Activated T-cell treated with anti-CD3 and anti-CD28 coated beads, Interleukin-2, amount 50 U/mL, for 72 hours (primary cell): ENCODE data around the gene IQGAP1. TPM values are rescaled to one million over a fixed set of nuclear protein-coding genes. Genes with fewer than 3 reads are reported as not detected.
"Not testable (repeated sequence)": the region's sequence is repeated elsewhere in the genome, so short reads cannot be mapped to it uniquely, and the experiment has no call there.

Experiments
- ATAC-seq, 2 donors: fragments of 150-1000 bp; cut with Tn5 transposase; replicated peaks in 1 of 2; 2 replicates each; pipeline ENCODE4 v1.10.0; 2021; ENCODE audit warnings: moderate library complexity in 2 of 2, mild to moderate bottlenecking in 1 of 2
- DNase-seq, 2 donors: peaks; one replicate each; pipeline ENCODE4 v3.0.0; 2021 to 2022; ENCODE audit warnings: mixed read lengths in 1 of 2
- H3K27ac Mint-ChIP-seq: one replicate; pipeline ENCODE4 v1.8.0; 2022; ENCODE audit warnings: mild to moderate bottlenecking, moderate library complexity, mixed read lengths
- H3K27me3 Mint-ChIP-seq: one replicate; pipeline ENCODE4 v1.8.0; 2022; ENCODE audit warnings: low read depth, mixed read lengths
- H3K36me3 Mint-ChIP-seq, 2 donors: one replicate each; pipeline ENCODE4 v1.8.0; 2022; ENCODE audit warnings: mixed read lengths in 2 of 2, mild to moderate bottlenecking in 1 of 2; ENCODE audit not compliant: insufficient read depth in 2 of 2
- H3K4me1 Mint-ChIP-seq: one replicate; pipeline ENCODE4 v1.8.0; 2022; ENCODE audit warnings: low read depth, mixed read lengths
- H3K4me3 Mint-ChIP-seq, 2 donors: one replicate each; pipeline ENCODE4 v1.8.0; 2022; ENCODE audit warnings: mild to moderate bottlenecking in 2 of 2, mixed read lengths in 2 of 2, moderate library complexity in 2 of 2
- H3K9me3 Mint-ChIP-seq, 2 donors: one replicate each; pipeline ENCODE4 v1.8.0; 2022; ENCODE audit warnings: mixed read lengths in 2 of 2
- total RNA-seq, 2 donors: library from RNA; stranded (reverse); gene quantifications; one replicate each; pipeline ENCODE4 v1.2.3, GENCODE V29; 2022

The IQGAP1 gene
- total RNA-seq, 2 donors from 2014 or later: 177 to 184 TPM

- no peak overlapping the region for H3K4me3 Mint-ChIP-seq
- peaks cover 12 to 58% of the 10 kb centered on the region in 2 donors for H3K36me3 Mint-ChIP-seq
- H3K4me1 Mint-ChIP-seq: peaks cover 12% of the 10 kb centered on the region
- DNase-seq (no peak), ATAC-seq (no peak)
- H3K9me3 Mint-ChIP-seq: no peaks in the 10 kb centered on the region
- peak overlapping the region; percentile 83 for H3K27ac Mint-ChIP-seq
- no peaks in the 10 kb centered on the region for H3K27me3 Mint-ChIP-seq
Measured at GRCh38 chr15:90493647-90494046, 105.6 kb downstream of the IQGAP1 start.

- DNase-seq (no peak), ATAC-seq (no peak)
- Mint-ChIP-seq H3K36me3 (peaks cover 15 to 62% of the 10 kb centered on the region in 2 donors), H3K27ac (no peak overlapping the region), H3K27me3 (no peaks in the 10 kb centered on the region), H3K4me1 (peaks cover 12% of the 10 kb centered on the region), H3K4me3 (no peak overlapping the region), H3K9me3 (no peaks in the 10 kb centered on the region)
Measured at GRCh38 chr15:90495067-90495466, 107.0 kb downstream of the IQGAP1 start.

DNA sequence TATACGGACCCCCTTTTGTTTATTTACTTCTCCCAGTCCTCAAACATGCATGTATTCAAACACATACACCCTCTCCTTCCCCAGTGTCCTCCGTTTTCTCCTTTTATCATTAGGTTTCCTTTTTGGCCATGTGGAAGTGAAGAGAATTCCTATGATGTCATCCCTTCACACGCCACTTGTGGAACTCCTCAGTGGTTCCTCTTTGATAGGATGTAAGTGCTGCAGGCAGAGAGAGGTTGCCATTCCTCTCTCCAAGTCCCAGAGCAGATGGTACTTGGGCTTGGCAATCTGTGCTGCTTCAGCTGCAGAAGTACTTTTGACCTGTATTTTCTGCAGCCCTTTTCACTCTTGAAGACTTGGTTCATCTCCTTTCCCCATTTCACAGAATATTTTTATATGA lies 108.7 kb downstream of the IQGAP1 start:
- Mint-ChIP-seq H3K4me3 (no peak overlapping the region), H3K4me1 (peaks cover 12% of the 10 kb centered on the region), H3K27me3 (no peaks in the 10 kb centered on the region), H3K27ac (no peak overlapping the region), H3K9me3 (no peaks in the 10 kb centered on the region), H3K36me3 (peaks cover 12 to 60% of the 10 kb centered on the region in 2 donors)
- DNase-seq (no peak), ATAC-seq (no peak)

- Mint-ChIP-seq H3K4me1 (peaks cover 12% of the 10 kb centered on the region), H3K9me3 (no peaks in the 10 kb centered on the region), H3K27ac (no peak overlapping the region), H3K4me3 (no peak overlapping the region), H3K27me3 (no peaks in the 10 kb centered on the region), H3K36me3 (peaks cover 12 to 57% of the 10 kb centered on the region in 2 donors)
- DNase-seq (no peak), ATAC-seq (no peak)
Measured at GRCh38 chr15:90497376-90497775, 109.3 kb downstream of the IQGAP1 start.

- DNase-seq (no peak), ATAC-seq (no peak)
- no peak overlapping the region for H3K27ac Mint-ChIP-seq
- H3K4me1 Mint-ChIP-seq: peaks cover 12% of the 10 kb centered on the region
- H3K4me3 Mint-ChIP-seq: no peak overlapping the region
- H3K27me3 Mint-ChIP-seq: no peaks in the 10 kb centered on the region
- H3K36me3 Mint-ChIP-seq: peaks cover 12 to 54% of the 10 kb centered on the region in 2 donors
- no peaks in the 10 kb centered on the region for H3K9me3 Mint-ChIP-seq
Measured at GRCh38 chr15:90497912-90498311, 109.9 kb downstream of the IQGAP1 start.

GRCh38 chr15:90500171-90500570 lies 112.1 kb downstream of the IQGAP1 start:
- H3K36me3 Mint-ChIP-seq: peaks cover 8 to 39% of the 10 kb centered on the region in 2 donors
- ATAC-seq: no peak

GRCh38 chr15:90501898-90502297 lies 113.9 kb downstream of the IQGAP1 start:
- peaks cover 7 to 25% of the 10 kb centered on the region in 2 donors for H3K36me3 Mint-ChIP-seq
- H3K4me1 Mint-ChIP-seq: no peaks in the 10 kb centered on the region
- no peak overlapping the region for H3K4me3 Mint-ChIP-seq
- no peaks in the 10 kb centered on the region for H3K27me3 Mint-ChIP-seq
- no peaks in the 10 kb centered on the region for H3K9me3 Mint-ChIP-seq
- H3K27ac Mint-ChIP-seq: no peak overlapping the region
- no peak for ATAC-seq
- no peak for DNase-seq

More at GRCh38 chr15:90500171-90500570, 112.1 kb downstream of the IQGAP1 start:
- Mint-ChIP-seq H3K27ac (peak overlapping the region; percentile 29), H3K27me3 (no peaks in the 10 kb centered on the region), H3K4me1 (no peaks in the 10 kb centered on the region), H3K9me3 (no peaks in the 10 kb centered on the region), H3K4me3 (no peak overlapping the region)
- DNase-seq: no peak

GRCh38 chr15:90510781-90511180 lies 122.7 kb downstream of the IQGAP1 start:
- peak overlapping the region; percentile 55 to 72 for H3K4me3 Mint-ChIP-seq
- not testable (repeated sequence) for H3K36me3 Mint-ChIP-seq, H3K27ac Mint-ChIP-seq, DNase-seq, H3K4me1 Mint-ChIP-seq, ATAC-seq, H3K27me3 Mint-ChIP-seq, H3K9me3 Mint-ChIP-seq

GRCh38 chr15:90511211-90511618 lies 123.2 kb downstream of the IQGAP1 start:
- not testable (repeated sequence) for H3K4me1 Mint-ChIP-seq, H3K36me3 Mint-ChIP-seq, H3K27me3 Mint-ChIP-seq, H3K9me3 Mint-ChIP-seq
- Mint-ChIP-seq H3K4me3 (peak overlapping the region; percentile 55 to 72), H3K27ac (peak overlapping the region; percentile 42)
- ATAC-seq (peak; percentile 26 to 27), DNase-seq (peak; percentile 8 to 10)

- DNase-seq (no peak), ATAC-seq (no peak)
- Mint-ChIP-seq H3K27ac (no peak overlapping the region), H3K27me3 (no peaks in the 10 kb centered on the region), H3K9me3 (no peaks in the 10 kb centered on the region), H3K36me3 (peaks cover 0 to 2% of the 10 kb centered on the region in 2 donors), H3K4me1 (peaks cover 9% of the 10 kb centered on the region), H3K4me3 (no peak overlapping the region)
Measured at GRCh38 chr15:90512276-90512675, 124.2 kb downstream of the IQGAP1 start.

DNA sequence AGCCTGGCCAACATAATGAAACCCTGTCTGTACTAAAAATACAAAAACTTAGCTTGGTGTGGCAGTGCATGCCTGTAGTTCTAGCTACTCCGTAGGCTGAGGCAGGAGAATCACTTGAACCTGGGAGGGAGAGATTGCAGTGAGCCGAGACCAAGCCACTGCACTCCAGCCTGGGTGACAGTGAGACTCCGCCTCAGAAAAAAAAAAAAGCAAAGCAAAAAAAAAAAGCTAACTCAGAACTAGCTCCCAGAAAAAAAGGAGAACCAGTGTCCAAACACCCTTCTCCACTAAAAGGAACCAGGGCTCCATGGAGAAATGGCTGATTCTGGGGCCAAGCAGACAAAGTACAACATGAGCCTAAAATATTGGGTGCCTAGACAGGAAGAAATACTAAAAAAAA lies 124.9 kb downstream of the IQGAP1 start:
- ATAC-seq (no peak), DNase-seq (no peak)
- peaks cover 9% of the 10 kb centered on the region for H3K4me1 Mint-ChIP-seq
- H3K27ac Mint-ChIP-seq: no peak overlapping the region
- H3K4me3 Mint-ChIP-seq: no peak overlapping the region
- H3K27me3 Mint-ChIP-seq: no peaks in the 10 kb centered on the region
- H3K36me3 Mint-ChIP-seq: peaks cover 0 to 2% of the 10 kb centered on the region in 2 donors
- no peaks in the 10 kb centered on the region for H3K9me3 Mint-ChIP-seq

GRCh38 chr15:90513448-90513847 lies 125.4 kb downstream of the IQGAP1 start:
- H3K4me1 Mint-ChIP-seq: peaks cover 9% of the 10 kb centered on the region
- peaks cover 0 to 2% of the 10 kb centered on the region in 2 donors for H3K36me3 Mint-ChIP-seq
- ATAC-seq (no peak), DNase-seq (no peak)
- no peak overlapping the region for H3K4me3 Mint-ChIP-seq
- no peak overlapping the region for H3K27ac Mint-ChIP-seq
- H3K9me3 Mint-ChIP-seq: no peaks in the 10 kb centered on the region
- H3K27me3 Mint-ChIP-seq: no peaks in the 10 kb centered on the region

DNA sequence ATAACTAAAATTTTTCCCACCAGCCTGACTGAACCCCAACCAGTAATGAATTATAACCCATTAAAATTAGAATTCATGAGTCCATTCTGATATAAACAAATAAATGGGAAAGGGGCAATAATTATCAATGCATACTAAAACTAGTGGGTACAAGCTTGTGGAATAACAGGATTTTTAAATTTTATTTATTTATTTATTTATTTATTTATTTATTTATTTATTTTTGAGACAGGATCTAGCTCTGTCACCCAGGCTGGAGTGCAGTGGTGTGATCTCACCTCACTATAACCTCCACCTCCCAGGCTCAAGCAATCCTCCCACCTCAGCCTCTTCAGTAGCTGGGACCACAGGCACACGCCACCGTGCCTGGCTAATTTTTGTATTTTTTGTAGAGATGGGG lies 125.9 kb downstream of the IQGAP1 start:
- H3K36me3 Mint-ChIP-seq, H3K4me1 Mint-ChIP-seq, ATAC-seq, H3K27me3 Mint-ChIP-seq, H3K9me3 Mint-ChIP-seq, H3K27ac Mint-ChIP-seq, DNase-seq, H3K4me3 Mint-ChIP-seq: not testable (repeated sequence)

- Mint-ChIP-seq H3K27me3 (no peaks in the 10 kb centered on the region), H3K9me3 (no peaks in the 10 kb centered on the region), H3K36me3 (no peaks in the 10 kb centered on the region), H3K27ac (no peak overlapping the region), H3K4me1 (no peaks in the 10 kb centered on the region), H3K4me3 (no peak overlapping the region)
- no peak for ATAC-seq
- no peak for DNase-seq
Measured at GRCh38 chr15:90519688-90520087, 131.6 kb downstream of the IQGAP1 start.
